Tibial nerve (tissue), 4 donors: ENCODE data around the gene HIPK3. TPM values are rescaled to one million over a fixed set of nuclear protein-coding genes. Genes with fewer than 3 reads are reported as not detected.

Source experiments
- DNase-seq, 2 donors: peaks; one replicate each; pipeline ENCODE4 v3.0.0-alpha.2; 2019; ENCODE audit warnings: low spot score in 2 of 2
- H3K27ac ChIP-seq, 4 donors: fragments of 200-600 bp; sonication (generic) in 3 of 4; one replicate each; pipeline ENCODE4 v1.5.1; 2017 to 2019; ENCODE audit warnings: mild to moderate bottlenecking in 1 of 4
- H3K27me3 ChIP-seq, 2 donors: fragments of 200-600 bp; sonication (generic) in 1 of 2; one replicate each; pipeline versions ENCODE4 v1.5.1 to v1.6.0; 2017 to 2019
- H3K36me3 ChIP-seq, 3 donors: fragments of 200-600 bp; sonication (generic); one replicate each; pipeline ENCODE4 v1.5.1; 2018 to 2019
- H3K4me1 ChIP-seq, 4 donors: fragments of 200-600 bp; sonication (generic) in 3 of 4; one replicate each; pipeline ENCODE4 v1.5.1; 2017 to 2019
- H3K4me3 ChIP-seq, 4 donors: fragments of 200-600 bp; sonication (generic) in 3 of 4; one replicate each; pipeline ENCODE4 v1.5.1; 2017 to 2019; ENCODE audit warnings: mild to moderate bottlenecking in 1 of 4, moderate library complexity in 1 of 4
- H3K9me3 ChIP-seq, 4 donors: fragments of 200-600 bp; sonication (generic) in 3 of 4; one replicate each; pipeline ENCODE4 v1.5.1; 2017 to 2019
- CTCF ChIP-seq, 5 experiments: fragments of 200-600 bp in 3 of 5; fragments of 450-650 bp in 2 of 5; sonication (generic) in 3 of 5; IDR thresholded peaks; one replicate each; pipeline ENCODE4 v1.5.1; 2016 to 2019; ENCODE audit warnings: antibody characterized with exemption in 5 of 5, mild to moderate bottlenecking in 3 of 5, moderate library complexity in 2 of 5
- EP300 ChIP-seq, 2 donors: sonication (generic); formaldehyde crosslinking; IDR thresholded peaks; one replicate each; pipeline ENCODE4 v1.6.1; 2017; ENCODE audit warnings: antibody characterized with exemption in 2 of 2, mild to moderate bottlenecking in 1 of 2
- POLR2A ChIP-seq, 2 donors: fragments of 450-650 bp; IDR thresholded peaks; one replicate each; pipeline ENCODE4 v1.6.1; 2017; ENCODE audit warnings: antibody characterized with exemption in 2 of 2, mild to moderate bottlenecking in 2 of 2, moderate library complexity in 2 of 2
- WGBS, 2 donors: methylation state at CpG; one replicate each; pipeline ENCODE4 v1.1.5; 2018; 5-methylcytosine and 5-hydroxymethylcytosine counted together
- total RNA-seq, 4 donors: library from RNA; depleted of rRNA; stranded (reverse); fragments of >200 nt; gene quantifications; one replicate each; pipeline ENCODE4 v1.1.0, GENCODE V29; 2016

HIPK3 gene
- total RNA-seq, 4 donors from 2014 or later, result 212 to 302 (median 246) TPM

GRCh38 chr11:33272338-33273107 is 15.3 kb downstream of the HIPK3 start:
- no peak for DNase-seq
- Histone ChIP-seq H3K9me3 (no peaks in the 10 kb centered on the region), H3K27me3 (no peaks in the 10 kb centered on the region), H3K27ac (peak overlapping the region in 2 of 4 donors; percentile 1 to 56), H3K4me3 (no peak overlapping the region), H3K36me3 (no peaks in the 10 kb centered on the region), H3K4me1 (peaks cover 0 to 97% (median 46%) of the 10 kb centered on the region in 4 donors)
- no peak for TF ChIP-seq CTCF (IDR thresholded peaks at IDR 0.05)
- no peak for TF ChIP-seq POLR2A (IDR thresholded peaks at IDR 0.05)
- no peak for TF ChIP-seq EP300 (IDR thresholded peaks at IDR 0.05)
- WGBS, 2 donors, result 75 to 76% methylated on average over 13 of the region's 13 CpGs

GRCh38 chr11:33273656-33274055 is 16.5 kb downstream of the HIPK3 start:
- H3K9me3 ChIP-seq, result no peaks in the 10 kb centered on the region
- H3K4me3 ChIP-seq, result no peak overlapping the region
- no peak for DNase-seq
- TF ChIP-seq CTCF (IDR thresholded peaks at IDR 0.05) (no peak), EP300 (IDR thresholded peaks at IDR 0.05) (no peak), POLR2A (IDR thresholded peaks at IDR 0.05) (no peak)
- H3K27ac ChIP-seq, result peak overlapping the region in 2 of 4 donors; percentile 27 to 67
- no peaks in the 10 kb centered on the region for H3K27me3 ChIP-seq
- peaks cover 0 to 96% (median 49%) of the 10 kb centered on the region in 4 donors for H3K4me1 ChIP-seq
- no peaks in the 10 kb centered on the region for H3K36me3 ChIP-seq

GRCh38 chr11:33280411-33280810 is 23.2 kb downstream of the HIPK3 start:
- no peak for TF ChIP-seq EP300 (IDR thresholded peaks at IDR 0.05)
- TF ChIP-seq POLR2A (IDR thresholded peaks at IDR 0.05), result no peak
- no peak for TF ChIP-seq CTCF (IDR thresholded peaks at IDR 0.05)
- peaks cover 0 to 56% (median 19%) of the 10 kb centered on the region in 4 donors for H3K4me1 ChIP-seq

GRCh38 chr11:33281758-33282157 is 24.6 kb downstream of the HIPK3 start:
- peaks cover 0 to 56% (median 9%) of the 10 kb centered on the region in 4 donors for H3K4me1 ChIP-seq
- TF ChIP-seq CTCF (IDR thresholded peaks at IDR 0.05), result no peak
- no peak for TF ChIP-seq EP300 (IDR thresholded peaks at IDR 0.05)
- TF ChIP-seq POLR2A (IDR thresholded peaks at IDR 0.05), result no peak
- no peak overlapping the region for H3K27ac ChIP-seq
- no peak for DNase-seq
- no peaks in the 10 kb centered on the region for H3K9me3 ChIP-seq
- H3K4me3 ChIP-seq, result no peak overlapping the region
- peaks cover 0 to 5% (median 0%) of the 10 kb centered on the region in 3 donors for H3K36me3 ChIP-seq
- H3K27me3 ChIP-seq, result no peaks in the 10 kb centered on the region

More at GRCh38 chr11:33280411-33280810, 23.2 kb downstream of the HIPK3 start:
- no peak for DNase-seq
- Histone ChIP-seq H3K9me3 (no peaks in the 10 kb centered on the region), H3K27ac (no peak overlapping the region), H3K36me3 (no peaks in the 10 kb centered on the region), H3K4me3 (no peak overlapping the region), H3K27me3 (no peaks in the 10 kb centered on the region)

GRCh38 chr11:33284818-33285217 is 27.6 kb downstream of the HIPK3 start:
- Histone ChIP-seq H3K4me3 (no peak overlapping the region), H3K4me1 (peaks cover 0 to 58% (median 3%) of the 10 kb centered on the region in 4 donors), H3K9me3 (no peaks in the 10 kb centered on the region), H3K36me3 (peaks cover 0 to 28% (median 0%) of the 10 kb centered on the region in 3 donors), H3K27me3 (no peaks in the 10 kb centered on the region), H3K27ac (no peak overlapping the region)
- WGBS, 2 donors, result 84 to 87% methylated on average over 2 of the region's 2 CpGs
- TF ChIP-seq EP300 (IDR thresholded peaks at IDR 0.05), result no peak
- TF ChIP-seq POLR2A (IDR thresholded peaks at IDR 0.05), result no peak
- no peak for TF ChIP-seq CTCF (IDR thresholded peaks at IDR 0.05)
- no peak for DNase-seq
